Left lung (tissue), 14 donors: ENCODE data around the gene CYBA. TPM values are rescaled to one million over a fixed set of nuclear protein-coding genes. Genes with fewer than 3 reads are reported as not detected.

ENCODE experiments used
- ATAC-seq: fragments of 200-7000 bp; cut with Tn5 transposase; one replicate; pipeline ENCODE4 v1.9.1; 2020; ENCODE audit warnings: moderate library complexity
- DNase-seq, 4 donors: peaks; one replicate each; pipeline ENCODE4 v3.0.0-alpha.2; 2013 to 2020
- H3K27ac ChIP-seq, 2 donors: fragments of 200-600 bp; sonication (generic) in 1 of 2; one replicate each; pipeline versions ENCODE4 v1.5.0 to v1.8.0; 2020 to 2021
- H3K27me3 ChIP-seq, 2 donors: fragments of 200-600 bp; sonication (generic) in 1 of 2; one replicate each; pipeline versions ENCODE4 v1.5.0 to v1.8.0; 2020 to 2021
- H3K36me3 ChIP-seq, 2 donors: fragments of 200-600 bp; sonication (generic) in 1 of 2; one replicate each; pipeline versions ENCODE4 v1.5.0 to v1.8.0; 2020 to 2021
- H3K4me1 ChIP-seq, 2 donors: fragments of 200-600 bp; one replicate each; pipeline ENCODE4 v1.8.0; 2021
- H3K4me3 ChIP-seq, 2 donors: fragments of 200-600 bp; sonication (generic) in 1 of 2; one replicate each; pipeline versions ENCODE4 v1.5.0 to v1.8.0; 2020 to 2021; ENCODE audit warnings: mild to moderate bottlenecking in 1 of 2
- H3K9me3 ChIP-seq, 2 donors: fragments of 200-600 bp; sonication (generic) in 1 of 2; one replicate each; pipeline versions ENCODE4 v1.5.0 to v1.8.0; 2020 to 2021
- CTCF ChIP-seq, 2 donors: fragments of 200-600 bp; sonication (generic) in 1 of 2; IDR thresholded peaks; one replicate each; pipeline versions ENCODE4 v1.5.0 to v1.8.0; 2021; ENCODE audit warnings: antibody characterized with exemption in 2 of 2
- intact Hi-C, 2 donors: fragments of 100-400 bp; cut with DNase I; formaldehyde crosslinking; loops; one replicate each; pipeline versions ENCODE4 v1.11.2 to v1.14.2; 2022
- long read RNA-seq, 12 donors: library from polyadenylated mRNA in 2 of 12; unstranded in 2 of 12; transcript quantifications; one replicate each; pipeline ENCODE4 v2.0.0 and lab custom pipeline, GENCODE V29; 2019 to 2026
- polyA plus RNA-seq, 6 donors: library from polyadenylated mRNA; unstranded; fragments of 120-200 nt; gene quantifications; one replicate each; pipeline ENCODE4 v1.2.1, GENCODE V29; 2013; ENCODE audit not compliant: insufficient read length in 6 of 6
- total RNA-seq, 2 donors: library from RNA; stranded (reverse); fragmentation: NEBNext Ultra II Directional; extraction: Animal tissue kit (Norgen Biotek cat#: 25700); gene quantifications; one replicate each; pipeline ENCODE4 v1.2.1, GENCODE V29; 2021
- donor health status: DM: no; HTN: yes; CAD: no.
- donor health status: DM: no; HTN: no; CAD: no.

Gene CYBA
- total RNA-seq (100 to 1,000 TPM; 243 to 396 TPM), polyA plus RNA-seq (10 to 100 TPM; 48.8 to 93.9 (median 70.9) TPM)
- long read RNA-seq, donor 1, transcript CYBA-201 (6 exons, 797 nt) = major isoform, 166 of 209 reads
- long read RNA-seq, donor 1, transcript CYBA-204 (4 exons, 1,052 nt) = minor isoform, 5 of 209 reads
- long read RNA-seq, donor 1, transcript CYBA-210 (5 exons, 1,415 nt) = minor isoform, 5 of 209 reads
- long read RNA-seq, donor 1, partial matches to known transcripts = 33 of 209 reads
- long read RNA-seq, donor 1, other reads (novel, unspliced or antisense) = 0 of 209 reads
- long read RNA-seq, donor 2, transcript CYBA-201 (6 exons, 797 nt) = major isoform, 102 of 127 reads
- long read RNA-seq, donor 2, partial matches to known transcripts = 23 of 127 reads
- long read RNA-seq, donor 2, other reads (novel, unspliced or antisense) = 0 of 127 reads
- long read RNA-seq, donor 3, transcript CYBA-201 (6 exons, 797 nt) = major isoform, 103 of 119 reads
- long read RNA-seq, donor 3, partial matches to known transcripts = 11 of 119 reads
- long read RNA-seq, donor 3, other reads (novel, unspliced or antisense) = 0 of 119 reads
- long read RNA-seq, donor 4, transcript CYBA-201 (6 exons, 797 nt) = major isoform, 221 of 236 reads
- long read RNA-seq, donor 4, partial matches to known transcripts = 6 of 236 reads
- long read RNA-seq, donor 4, other reads (novel, unspliced or antisense) = 6 of 236 reads
- long read RNA-seq, donor 5, transcript CYBA-204 (4 exons, 1,052 nt) = minor isoform, 5 of 158 reads
- long read RNA-seq, donor 5, transcript CYBA-201 (6 exons, 797 nt) = major isoform, 97 of 158 reads
- long read RNA-seq, donor 5, partial matches to known transcripts = 53 of 158 reads
- long read RNA-seq, donor 5, other reads (novel, unspliced or antisense) = 0 of 158 reads
- long read RNA-seq, donor 6, transcript CYBA-201 (6 exons, 797 nt) = major isoform, 90 of 108 reads
- long read RNA-seq, donor 6, partial matches to known transcripts = 14 of 108 reads
- long read RNA-seq, donor 6, other reads (novel, unspliced or antisense) = 0 of 108 reads
- long read RNA-seq, donor 7, transcript CYBA-201 (6 exons, 797 nt) = major isoform, 86 of 94 reads
- long read RNA-seq, donor 7, partial matches to known transcripts = 6 of 94 reads
- long read RNA-seq, donor 7, other reads (novel, unspliced or antisense) = 0 of 94 reads
- long read RNA-seq, donor 8, transcript CYBA-201 (6 exons, 797 nt) = major isoform, 123 of 135 reads
- long read RNA-seq, donor 8, partial matches to known transcripts = 8 of 135 reads
- long read RNA-seq, donor 8, other reads (novel, unspliced or antisense) = 0 of 135 reads
- long read RNA-seq, donor 9 = 0 reads
- long read RNA-seq, donor 10, transcript CYBA-201 (6 exons, 797 nt) = major isoform, 516 of 528 reads
- long read RNA-seq, donor 10, partial matches to known transcripts = 3 of 528 reads
- long read RNA-seq, donor 10, other reads (novel, unspliced or antisense) = 7 of 528 reads
- long read RNA-seq, donor 11 = 0 reads
- long read RNA-seq, donor 12, transcript CYBA-201 (6 exons, 797 nt) = major isoform, 67 of 70 reads
- long read RNA-seq, donor 12, partial matches to known transcripts = 0 of 70 reads
- long read RNA-seq, donor 12, other reads (novel, unspliced or antisense) = 0 of 70 reads

- peak in 3 of 4 donors; percentile 59 to 97 (median 90) for DNase-seq
Observed at GRCh38 chr16:88650749-88651275, at the start of gene CYBA. TSS of gene CYBA (minus strand) at chr16:88651053. CDS start at chr16:88651013, 40 bp downstream.

GRCh38 chr16:88700322-88700635, 49.4 kb upstream of the CYBA start:
- Histone ChIP-seq H3K4me1 (peaks cover 32 to 67% of the 10 kb centered on the region in 2 donors), H3K27me3 (no peaks in the 10 kb centered on the region), H3K9me3 (no peaks in the 10 kb centered on the region), H3K27ac (peak overlapping the region; percentile 86 to 91), H3K4me3 (peak overlapping the region in 1 of 2 donors; percentile 92), H3K36me3 (peaks cover 0 to 55% of the 10 kb centered on the region in 2 donors)
- no peak for TF ChIP-seq CTCF (IDR thresholded peaks at IDR 0.05)
- ATAC-seq (no peak), DNase-seq (no peak)
- intact Hi-C loops = no loop called here

More at GRCh38 chr16:88650749-88651275, at the start of gene CYBA:
- Histone ChIP-seq H3K27ac (peak within 1 kb of the TSS; percentile 75 to 90), H3K27me3 (no peaks in the 10 kb centered on the region), H3K36me3 (peaks cover 0 to 68% of the 10 kb centered on the region in 2 donors), H3K9me3 (no peaks in the 10 kb centered on the region), H3K4me1 (peaks cover 5 to 55% of the 10 kb centered on the region in 2 donors), H3K4me3 (peak within 1 kb of the TSS; percentile 78 to 94)
- peak; percentile 95 for ATAC-seq
- TF ChIP-seq CTCF (IDR thresholded peaks at IDR 0.05) = no peak
- intact Hi-C loops = no loop called here

GRCh38 chr16:88699180-88699579, 48.3 kb upstream of the CYBA start:
- ATAC-seq = no peak
- H3K27ac ChIP-seq = peak overlapping the region in 1 of 2 donors; percentile 91
- H3K9me3 ChIP-seq = no peaks in the 10 kb centered on the region
- H3K36me3 ChIP-seq = peaks cover 0 to 58% of the 10 kb centered on the region in 2 donors
- peaks cover 24 to 56% of the 10 kb centered on the region in 2 donors for H3K4me1 ChIP-seq
- no peak for DNase-seq
- TF ChIP-seq CTCF (IDR thresholded peaks at IDR 0.05) = no peak
- intact Hi-C loops = no loop called here
- no peaks in the 10 kb centered on the region for H3K27me3 ChIP-seq
- no peak overlapping the region for H3K4me3 ChIP-seq

- Histone ChIP-seq H3K36me3 (peaks cover 0 to 58% of the 10 kb centered on the region in 2 donors), H3K27me3 (no peaks in the 10 kb centered on the region), H3K4me3 (no peak overlapping the region), H3K4me1 (peaks cover 19 to 51% of the 10 kb centered on the region in 2 donors), H3K27ac (peak overlapping the region in 1 of 2 donors; percentile 91), H3K9me3 (no peaks in the 10 kb centered on the region)
- ATAC-seq = no peak
- no peak for DNase-seq
- intact Hi-C loops = no loop called here
- TF ChIP-seq CTCF (IDR thresholded peaks at IDR 0.05) = no peak
Observed at GRCh38 chr16:88698646-88699045, 47.8 kb upstream of the CYBA start.
